ENCODE data around the gene XPR1. TPM values are rescaled to one million over a fixed set of nuclear protein-coding genes. Genes with fewer than 3 reads are reported as not detected.
"Not testable (repeated sequence)": the region's sequence is repeated elsewhere in the genome, so short reads cannot be mapped to it uniquely, and the experiment has no call there.

XPR1 gene
- total RNA-seq, 1 donor from 2014 or later, result 21.4 TPM

DNA sequence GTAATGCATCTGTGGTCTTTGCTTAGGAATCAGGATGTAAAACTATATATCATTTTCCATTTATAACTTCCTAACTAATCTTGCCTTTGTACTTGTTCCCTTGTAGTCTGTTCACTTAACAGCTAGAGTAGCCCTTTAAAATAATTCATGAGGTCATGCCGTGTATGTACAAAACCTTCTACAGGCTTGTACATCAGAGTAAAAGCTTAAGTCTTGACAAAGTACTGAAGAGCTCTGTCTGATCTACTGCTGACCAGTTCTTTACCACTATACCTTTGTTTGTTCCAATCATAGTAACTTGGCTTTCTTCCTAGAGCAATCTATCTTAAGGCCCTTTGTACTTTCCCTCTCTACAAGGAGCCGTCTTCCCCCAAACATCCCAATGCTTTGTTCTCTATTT, 190.1 kb downstream of the XPR1 start:
- no peak overlapping the region for H3K4me3 Mint-ChIP-seq (ENCODE audit: unreplicated experiment)
- peaks cover 7% of the 10 kb centered on the region for H3K36me3 Mint-ChIP-seq (ENCODE audit: unreplicated experiment)
- H3K4me1 Mint-ChIP-seq (ENCODE audit: unreplicated experiment), result no peaks in the 10 kb centered on the region
- DNase-seq (ENCODE audit: extremely low spot score, unreplicated experiment), result no peak
- TF ChIP-seq, protein P1, sequence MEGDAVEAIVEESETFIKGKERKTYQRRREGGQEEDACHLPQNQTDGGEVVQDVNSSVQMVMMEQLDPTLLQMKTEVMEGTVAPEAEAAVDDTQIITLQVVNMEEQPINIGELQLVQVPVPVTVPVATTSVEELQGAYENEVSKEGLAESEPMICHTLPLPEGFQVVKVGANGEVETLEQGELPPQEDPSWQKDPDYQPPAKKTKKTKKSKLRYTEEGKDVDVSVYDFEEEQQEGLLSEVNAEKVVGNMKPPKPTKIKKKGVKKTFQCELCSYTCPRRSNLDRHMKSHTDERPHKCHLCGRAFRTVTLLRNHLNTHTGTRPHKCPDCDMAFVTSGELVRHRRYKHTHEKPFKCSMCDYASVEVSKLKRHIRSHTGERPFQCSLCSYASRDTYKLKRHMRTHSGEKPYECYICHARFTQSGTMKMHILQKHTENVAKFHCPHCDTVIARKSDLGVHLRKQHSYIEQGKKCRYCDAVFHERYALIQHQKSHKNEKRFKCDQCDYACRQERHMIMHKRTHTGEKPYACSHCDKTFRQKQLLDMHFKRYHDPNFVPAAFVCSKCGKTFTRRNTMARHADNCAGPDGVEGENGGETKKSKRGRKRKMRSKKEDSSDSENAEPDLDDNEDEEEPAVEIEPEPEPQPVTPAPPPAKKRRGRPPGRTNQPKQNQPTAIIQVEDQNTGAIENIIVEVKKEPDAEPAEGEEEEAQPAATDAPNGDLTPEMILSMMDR (IDR thresholded peaks at IDR 0.05), result no peak
- H3K27ac Mint-ChIP-seq (ENCODE audit: unreplicated experiment), result no peak overlapping the region
- peaks cover 11% of the 10 kb centered on the region for H3K9me3 Mint-ChIP-seq (ENCODE audit: unreplicated experiment)
- H3K27me3 Mint-ChIP-seq (ENCODE audit: unreplicated experiment), result no peaks in the 10 kb centered on the region

GRCh38 chr1:180831507-180831906, 199.7 kb downstream of the XPR1 start:
- H3K27me3 Mint-ChIP-seq (ENCODE audit: unreplicated experiment); H3K9me3 Mint-ChIP-seq (ENCODE audit: unreplicated experiment); H3K27ac Mint-ChIP-seq (ENCODE audit: unreplicated experiment); H3K4me3 Mint-ChIP-seq (ENCODE audit: unreplicated experiment); H3K4me1 Mint-ChIP-seq (ENCODE audit: unreplicated experiment); DNase-seq (ENCODE audit: extremely low spot score, unreplicated experiment): not testable (repeated sequence)
- peaks cover 18% of the 10 kb centered on the region for H3K36me3 Mint-ChIP-seq (ENCODE audit: unreplicated experiment)

- H3K4me3 Mint-ChIP-seq (ENCODE audit: unreplicated experiment); H3K27me3 Mint-ChIP-seq (ENCODE audit: unreplicated experiment); H3K27ac Mint-ChIP-seq (ENCODE audit: unreplicated experiment); DNase-seq (ENCODE audit: extremely low spot score, unreplicated experiment); H3K4me1 Mint-ChIP-seq (ENCODE audit: unreplicated experiment); H3K9me3 Mint-ChIP-seq (ENCODE audit: unreplicated experiment): not testable (repeated sequence)
- peaks cover 18% of the 10 kb centered on the region for H3K36me3 Mint-ChIP-seq (ENCODE audit: unreplicated experiment)
Measured at GRCh38 chr1:180833180-180833579, 201.4 kb downstream of the XPR1 start.

- H3K4me1 Mint-ChIP-seq (ENCODE audit: unreplicated experiment), result peaks cover 2% of the 10 kb centered on the region
- no peak overlapping the region for H3K4me3 Mint-ChIP-seq (ENCODE audit: unreplicated experiment)
- DNase-seq (ENCODE audit: extremely low spot score, unreplicated experiment), result no peak
Measured at GRCh38 chr1:180836449-180836848, 204.6 kb downstream of the XPR1 start.

DNA sequence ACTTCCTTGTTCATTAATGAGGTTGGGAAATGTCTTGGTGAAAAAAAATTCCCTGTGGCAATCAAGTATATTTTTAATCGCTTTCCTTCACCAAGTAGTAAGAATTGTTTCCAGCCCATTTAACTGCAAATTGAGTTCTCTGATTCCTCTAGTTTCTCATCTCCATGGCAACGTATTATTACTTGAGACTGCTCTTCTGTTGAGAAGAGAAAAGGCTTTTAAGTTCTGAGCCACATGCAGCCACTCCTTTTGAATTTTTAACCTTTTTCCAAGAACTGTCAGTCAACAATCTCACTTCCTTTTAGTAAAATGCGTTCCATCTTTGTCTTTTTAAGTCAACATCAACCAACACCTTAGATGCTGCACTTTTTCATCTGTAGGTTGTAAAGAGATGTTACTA, 205.2 kb downstream of the XPR1 start:
- no peak for DNase-seq (ENCODE audit: extremely low spot score, unreplicated experiment)
- TF ChIP-seq, protein P1 (IDR thresholded peaks at IDR 0.05), result no peak
- H3K9me3 Mint-ChIP-seq (ENCODE audit: unreplicated experiment), result peaks cover 15% of the 10 kb centered on the region
- no peak overlapping the region for H3K4me3 Mint-ChIP-seq (ENCODE audit: unreplicated experiment)
- peaks cover 21% of the 10 kb centered on the region for H3K36me3 Mint-ChIP-seq (ENCODE audit: unreplicated experiment)
- no peaks in the 10 kb centered on the region for H3K27me3 Mint-ChIP-seq (ENCODE audit: unreplicated experiment)
- H3K4me1 Mint-ChIP-seq (ENCODE audit: unreplicated experiment), result peaks cover 7% of the 10 kb centered on the region
- no peak overlapping the region for H3K27ac Mint-ChIP-seq (ENCODE audit: unreplicated experiment)

More at GRCh38 chr1:180836449-180836848, 204.6 kb downstream of the XPR1 start:
- H3K36me3 Mint-ChIP-seq (ENCODE audit: unreplicated experiment), result peaks cover 21% of the 10 kb centered on the region
- H3K27ac Mint-ChIP-seq (ENCODE audit: unreplicated experiment), result no peak overlapping the region
- H3K27me3 Mint-ChIP-seq (ENCODE audit: unreplicated experiment), result no peaks in the 10 kb centered on the region
- TF ChIP-seq, protein P1 (IDR thresholded peaks at IDR 0.05), result no peak
- H3K9me3 Mint-ChIP-seq (ENCODE audit: unreplicated experiment), result peaks cover 15% of the 10 kb centered on the region

DNA sequence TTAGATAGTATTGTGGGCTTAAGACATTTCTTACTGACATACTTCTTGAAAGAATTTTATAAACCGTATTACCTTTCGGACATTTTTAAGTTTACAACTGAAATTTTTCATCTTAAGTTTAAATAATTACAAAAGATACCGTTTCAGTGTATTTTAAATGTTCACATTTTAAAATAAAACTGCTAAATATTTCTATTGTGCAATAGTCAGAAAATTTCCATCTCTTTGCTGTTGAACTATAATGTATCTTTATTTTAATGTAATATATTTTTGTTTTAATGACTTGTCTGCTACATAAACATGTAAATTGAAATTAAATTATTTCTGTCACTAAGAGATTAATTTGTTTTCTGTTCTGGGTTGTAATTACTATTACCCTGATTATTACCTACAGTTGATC, 206.7 kb downstream of the XPR1 start:
- Mint-ChIP-seq H3K27ac (ENCODE audit: unreplicated experiment) (no peak overlapping the region), H3K4me1 (ENCODE audit: unreplicated experiment) (peaks cover 17% of the 10 kb centered on the region), H3K4me3 (ENCODE audit: unreplicated experiment) (no peak overlapping the region), H3K27me3 (ENCODE audit: unreplicated experiment) (no peaks in the 10 kb centered on the region), H3K36me3 (ENCODE audit: unreplicated experiment) (peaks cover 12% of the 10 kb centered on the region), H3K9me3 (ENCODE audit: unreplicated experiment) (peaks cover 5% of the 10 kb centered on the region)
- no peak for DNase-seq (ENCODE audit: extremely low spot score, unreplicated experiment)
- TF ChIP-seq, protein P1 (IDR thresholded peaks at IDR 0.05), result no peak
